Measurements from ENCODE around the gene PCDHGA3.
"Not testable (repeated sequence)": the region's sequence is repeated elsewhere in the genome, so short reads cannot be mapped to it uniquely, and the experiment has no call there.

The PCDHGA3 gene

DNA sequence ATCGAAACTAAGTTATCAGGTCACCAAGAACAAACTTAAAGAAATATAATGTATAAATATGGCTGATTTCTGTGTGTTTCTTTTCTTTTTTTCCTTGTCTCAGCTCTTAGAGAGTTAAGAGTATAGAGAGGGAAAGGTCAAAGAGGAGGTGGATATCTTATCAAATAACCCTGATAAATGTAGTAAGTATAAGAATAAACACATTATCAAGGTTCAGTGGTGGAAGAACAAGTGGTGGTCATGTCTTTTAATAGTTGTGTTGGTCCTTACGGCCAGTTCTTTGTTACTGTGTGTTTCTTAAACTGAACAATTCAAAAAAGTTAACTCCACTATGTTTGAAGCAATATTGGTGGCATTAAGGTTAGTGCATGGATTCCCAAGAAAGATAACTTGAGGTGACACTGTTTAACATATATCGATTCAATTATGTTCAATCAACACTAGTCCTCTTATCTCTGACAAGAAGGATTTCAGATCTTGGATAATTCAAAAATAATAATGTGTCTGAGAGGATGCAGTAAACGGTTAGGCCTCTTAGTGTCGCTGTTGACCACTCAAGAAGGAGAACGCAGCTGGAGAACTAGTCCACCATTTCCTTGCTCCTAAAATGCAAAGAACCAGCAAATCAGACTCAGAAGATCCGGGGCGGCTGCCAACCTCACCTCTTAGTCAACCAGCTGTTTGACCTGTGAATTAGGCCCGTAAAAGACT lies at the start of gene PCDHGA3:
Gene PCDHGA3, plus strand, starts transcription at position 588 of the 711 bp plus-strand sequence. CDS start 205 bp downstream, outside the sequence.
- DNase-seq: no peak

- no peak for DNase-seq
Measured at GRCh38 chr5:141298376-141298775, 45.3 kb upstream of the PCDHGA3 start.

DNA sequence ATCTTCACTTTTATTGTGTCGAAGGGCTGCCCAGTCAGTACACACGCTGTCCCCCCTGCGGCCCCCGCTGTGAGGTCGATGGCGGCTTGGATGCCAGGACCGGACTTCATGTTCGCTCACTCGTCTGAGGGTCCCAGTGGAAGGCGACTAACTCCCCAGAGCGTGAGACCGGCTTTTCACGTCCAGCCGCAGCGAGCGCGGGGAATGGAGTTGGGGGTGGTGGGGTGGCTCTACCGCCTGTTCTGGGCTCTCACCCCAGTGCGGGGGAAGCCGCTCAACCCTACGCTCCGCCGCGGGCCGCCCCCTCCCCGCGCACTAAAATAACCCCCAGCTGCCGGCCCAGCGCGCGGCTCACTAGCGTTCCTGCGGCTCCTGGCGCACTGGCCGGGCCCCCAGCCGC lies 39.9 kb upstream of the PCDHGA3 start, which contains the start of gene SLC25A2:
Gene SLC25A2, minus strand, starts transcription at position 294 of the 400 bp plus-strand sequence. Its CDS starts 184 bp downstream, at position 110.
- no peak for DNase-seq

DNA sequence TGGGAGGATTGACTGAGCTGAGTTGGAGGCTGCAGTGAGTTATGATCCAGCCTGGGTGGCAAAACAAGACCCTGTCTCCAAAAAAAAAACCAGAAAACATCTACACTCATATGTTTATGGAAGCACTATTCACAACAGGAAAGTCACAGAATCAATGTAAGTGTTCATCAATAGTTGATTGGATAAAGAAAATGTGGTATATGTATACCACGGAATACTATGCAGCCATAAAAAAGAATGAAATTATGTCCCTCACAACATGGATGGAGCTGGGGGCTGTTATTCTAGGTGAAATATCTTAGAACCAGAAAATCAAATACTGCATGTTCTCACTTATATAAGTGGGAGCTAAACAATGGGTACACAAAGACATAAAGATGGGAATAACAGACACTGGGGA lies 37.0 kb upstream of the PCDHGA3 start:
- no peak for DNase-seq

- no peak for DNase-seq
Measured at GRCh38 chr5:141313711-141314110, 29.9 kb upstream of the PCDHGA3 start.

DNA sequence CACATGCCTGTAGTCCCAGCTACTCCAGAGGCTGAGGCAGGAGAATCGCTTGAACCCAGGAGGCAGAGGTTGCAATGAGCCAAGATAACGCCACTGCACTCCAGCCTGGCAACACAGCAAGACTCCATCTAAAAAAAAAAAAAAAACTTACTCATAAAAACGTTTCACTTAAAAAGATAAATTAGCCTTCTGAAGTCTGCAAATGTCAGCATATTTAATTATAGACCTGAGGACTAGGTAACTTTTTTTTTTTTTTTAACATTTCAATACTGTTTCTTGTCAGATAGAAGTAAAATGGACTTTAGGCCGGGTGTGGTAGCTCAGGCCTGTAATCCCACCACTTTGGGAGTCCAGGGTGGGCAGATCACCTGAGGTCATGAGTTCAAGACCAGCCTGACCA lies 26.7 kb upstream of the PCDHGA3 start:
- not testable (repeated sequence) for DNase-seq

DNA sequence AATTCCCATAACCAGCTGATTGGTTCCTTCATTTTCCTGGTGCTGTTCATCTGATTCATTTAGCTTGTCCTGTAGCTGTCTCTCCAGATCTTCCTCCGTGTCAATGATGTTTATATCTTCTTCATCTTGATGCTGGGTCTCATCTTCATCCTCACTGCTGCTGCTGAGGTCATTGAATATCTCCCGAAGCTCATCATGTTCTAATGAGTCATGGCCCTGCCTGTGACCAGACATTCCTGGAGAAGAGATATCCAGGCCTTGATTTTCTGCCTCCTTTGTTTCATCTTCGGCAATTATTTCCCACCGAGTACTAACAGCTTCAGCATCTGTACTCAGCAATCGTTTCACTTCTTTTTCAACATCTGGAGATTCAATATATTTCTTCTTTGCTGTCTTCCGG lies 24.4 kb upstream of the PCDHGA3 start:
- no peak for DNase-seq

GRCh38 chr5:141319699-141320098 lies 23.9 kb upstream of the PCDHGA3 start:
- no peak for DNase-seq

DNA sequence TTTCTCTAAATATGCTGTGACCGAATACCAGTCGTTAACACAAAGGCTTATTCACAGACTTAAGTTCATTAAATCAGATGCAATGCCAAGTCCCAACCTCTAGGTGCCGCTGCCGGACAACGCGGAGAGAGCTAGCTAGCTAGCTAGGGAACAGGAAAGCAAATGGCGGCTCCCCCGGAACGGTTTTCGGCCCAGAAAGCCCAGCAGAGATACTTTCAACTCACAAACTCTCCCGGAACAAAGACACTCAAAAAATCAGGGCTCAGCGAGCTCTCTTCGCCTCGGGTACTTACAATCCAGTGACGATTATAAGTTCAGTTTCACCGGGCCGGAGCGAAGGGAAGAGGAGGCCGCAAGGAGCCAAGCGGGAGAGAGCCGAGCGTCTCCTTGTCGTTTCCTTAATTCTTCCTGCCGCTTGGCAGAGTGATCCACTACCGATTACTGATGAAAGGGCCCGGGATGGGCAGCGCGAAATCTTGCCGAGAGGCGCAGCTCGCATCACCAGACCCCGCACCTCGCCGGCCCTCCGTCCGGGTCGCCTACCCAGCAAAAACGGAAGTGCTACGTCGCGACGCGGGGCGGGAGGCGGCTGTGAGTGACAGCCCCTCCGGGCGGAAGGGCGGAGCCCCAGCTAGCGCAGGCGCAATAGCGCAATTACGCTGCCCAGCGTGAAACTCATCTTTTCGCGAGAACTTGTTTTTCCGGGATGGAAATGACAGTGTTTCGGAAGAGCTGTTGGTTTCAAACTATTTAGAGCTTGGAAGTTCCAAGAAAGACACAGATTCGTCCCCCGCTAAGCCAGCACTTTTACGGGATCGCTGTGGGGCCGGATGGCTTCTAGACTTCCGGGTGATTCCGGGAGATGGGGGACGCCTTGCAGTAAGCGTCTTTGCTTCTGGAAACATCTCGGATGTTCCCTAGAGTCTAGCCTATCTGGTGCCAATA lies 23.1 kb upstream of the PCDHGA3 start, which contains the start of gene TAF7:
Gene TAF7, minus strand, starts transcription at position 560 of the 945 bp plus-strand sequence. CDS start 740 bp downstream, outside the sequence.
- peak; percentile 95 for DNase-seq

DNA sequence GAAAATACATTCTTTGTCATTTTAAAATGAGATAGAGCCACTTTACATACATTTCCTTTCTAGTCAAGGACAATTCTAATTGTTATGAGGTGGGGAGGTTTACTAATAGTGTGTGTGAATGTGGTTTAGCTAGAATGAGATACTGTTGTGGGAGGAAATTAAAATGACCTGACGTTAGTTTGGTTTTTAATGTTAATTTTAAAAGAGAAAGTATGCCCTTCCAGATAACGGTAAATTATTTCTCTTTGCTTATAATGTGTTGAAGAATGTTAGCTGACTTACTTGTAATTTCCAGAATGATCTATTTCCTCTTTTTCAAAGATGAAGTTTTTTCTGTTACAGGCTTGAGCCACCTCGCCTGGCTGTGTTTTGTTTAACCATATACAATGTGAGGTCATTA lies 21.4 kb upstream of the PCDHGA3 start:
- no peak for DNase-seq

GRCh38 chr5:141326088-141326854 lies 17.4 kb upstream of the PCDHGA3 start:
- peak; percentile 76 for DNase-seq

DNA sequence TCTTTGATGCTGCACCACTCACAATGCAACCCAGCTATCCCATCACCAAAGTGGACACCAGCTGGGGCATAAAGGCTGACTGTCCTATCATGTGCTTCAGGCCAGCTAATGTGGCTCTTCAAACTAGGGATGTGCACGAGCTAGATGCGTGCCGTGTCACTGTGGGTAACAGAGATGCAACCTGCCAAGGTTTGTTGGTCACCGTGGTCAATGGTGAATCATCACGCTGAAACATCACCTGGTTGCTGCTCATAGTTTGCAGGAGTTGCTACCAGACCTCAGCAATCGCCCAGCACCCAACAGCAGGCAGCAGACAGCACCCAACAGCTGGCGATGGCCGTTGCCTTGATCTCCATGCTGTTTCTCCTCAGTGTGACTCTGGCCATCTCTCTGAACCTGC lies 15.4 kb upstream of the PCDHGA3 start:
- DNase-seq: no peak

- DNase-seq: peak; percentile 36
Measured at GRCh38 chr5:141330299-141331080, 13.1 kb upstream of the PCDHGA3 start, which contains the start of gene PCDHGA1. Gene PCDHGA1 (plus strand): TSS chr5:141330514.

DNA sequence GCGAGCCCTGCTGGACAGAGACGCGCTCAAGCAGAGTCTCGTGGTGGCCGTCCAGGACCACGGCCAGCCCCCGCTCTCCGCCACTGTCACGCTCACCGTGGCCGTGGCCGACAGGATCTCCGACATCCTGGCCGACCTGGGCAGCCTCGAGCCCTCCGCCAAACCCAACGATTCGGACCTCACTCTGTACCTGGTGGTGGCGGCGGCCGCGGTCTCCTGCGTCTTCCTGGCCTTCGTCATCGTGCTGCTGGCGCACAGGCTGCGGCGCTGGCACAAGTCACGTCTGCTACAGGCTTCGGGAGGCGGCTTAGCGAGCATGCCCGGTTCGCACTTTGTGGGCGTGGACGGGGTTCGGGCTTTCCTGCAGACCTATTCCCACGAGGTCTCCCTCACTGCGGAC lies 11.1 kb upstream of the PCDHGA3 start:
- DNase-seq: not testable (repeated sequence)

DNA sequence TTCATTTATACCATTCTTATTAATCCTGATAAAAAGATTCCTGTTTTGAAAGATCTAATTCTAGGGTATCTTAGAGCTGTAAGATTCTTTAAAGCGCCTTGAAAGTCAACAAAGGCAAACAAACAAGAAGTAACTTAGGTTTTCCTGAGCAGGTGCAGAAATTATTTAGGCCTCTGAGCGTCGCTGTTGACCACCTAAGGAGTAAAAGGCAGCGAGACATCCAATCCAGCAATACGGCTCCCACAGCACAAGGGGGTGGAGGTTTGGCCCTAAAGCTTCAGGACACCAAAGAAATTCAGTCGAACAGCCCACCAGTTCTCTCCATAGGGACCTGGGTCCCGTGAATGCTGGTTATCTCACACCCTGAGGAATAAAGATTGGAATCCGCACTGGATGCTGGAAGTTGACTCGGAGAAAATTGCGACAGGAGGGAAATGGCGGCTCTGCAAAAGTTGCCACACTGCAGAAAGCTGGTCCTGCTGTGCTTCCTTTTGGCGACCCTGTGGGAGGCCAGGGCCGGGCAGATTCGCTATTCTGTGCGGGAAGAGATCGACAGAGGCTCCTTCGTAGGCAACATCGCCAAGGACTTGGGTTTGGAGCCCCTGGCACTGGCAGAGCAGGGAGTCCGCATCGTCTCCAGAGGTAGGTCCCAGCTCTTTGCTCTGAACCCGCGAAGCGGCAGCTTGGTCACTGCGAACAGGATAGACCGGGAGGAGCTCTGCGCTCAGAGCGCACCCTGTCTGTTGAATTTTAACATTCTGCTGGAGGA lies 4.9 kb upstream of the PCDHGA3 start, which contains the start of gene PCDHGA2:
Gene PCDHGA2, plus strand, starts transcription at position 223 of the 769 bp plus-strand sequence.
- DNase-seq: no peak

DNA sequence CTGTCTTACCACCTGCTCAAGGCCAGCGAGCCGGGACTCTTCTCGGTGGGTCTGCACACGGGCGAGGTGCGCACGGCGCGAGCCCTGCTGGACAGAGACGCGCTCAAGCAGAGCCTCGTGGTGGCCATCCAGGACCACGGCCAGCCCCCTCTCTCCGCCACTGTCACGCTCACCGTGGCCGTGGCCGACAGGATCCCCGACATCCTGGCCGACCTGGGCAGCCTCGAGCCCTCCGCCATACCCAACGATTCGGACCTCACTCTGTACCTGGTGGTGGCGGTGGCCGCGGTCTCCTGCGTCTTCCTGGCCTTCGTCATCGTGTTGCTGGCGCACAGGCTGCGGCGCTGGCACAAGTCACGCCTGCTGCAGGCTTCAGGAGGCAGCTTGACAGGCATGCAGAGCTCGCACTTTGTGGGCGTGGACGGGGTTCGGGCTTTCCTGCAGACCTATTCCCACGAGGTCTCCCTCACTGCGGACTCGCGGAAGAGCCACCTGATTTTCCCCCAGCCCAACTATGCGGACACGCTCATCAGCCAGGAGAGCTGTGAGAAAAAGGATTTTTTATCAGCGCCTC lies 2.8 kb upstream of the PCDHGA3 start:
- DNase-seq: not testable (repeated sequence)

GRCh38 chr5:141342773-141343172 lies 856 bp upstream of the PCDHGA3 start:
- DNase-seq: no peak

DNA sequence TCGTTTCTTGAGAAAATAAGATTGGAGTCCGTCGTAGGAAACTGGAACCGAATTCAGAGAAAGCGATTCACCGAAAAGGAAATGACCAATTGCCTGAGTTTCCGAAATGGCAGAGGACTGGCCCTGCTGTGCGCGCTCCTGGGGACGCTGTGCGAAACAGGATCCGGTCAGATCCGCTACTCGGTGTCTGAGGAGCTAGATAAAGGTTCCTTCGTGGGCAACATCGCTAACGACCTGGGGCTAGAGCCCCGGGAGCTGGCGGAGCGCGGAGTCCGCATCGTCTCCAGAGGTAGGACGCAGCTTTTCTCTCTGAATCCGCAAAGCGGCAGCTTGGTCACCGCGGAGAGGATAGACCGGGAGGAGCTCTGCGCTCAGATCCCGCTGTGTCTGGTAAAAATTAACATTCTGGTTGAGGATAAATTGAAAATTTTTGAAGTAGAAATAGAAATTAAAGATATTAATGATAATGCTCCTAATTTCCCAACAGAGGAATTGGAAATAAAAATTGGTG lies 379 bp downstream of the PCDHGA3 start:
- no peak for DNase-seq

DNA sequence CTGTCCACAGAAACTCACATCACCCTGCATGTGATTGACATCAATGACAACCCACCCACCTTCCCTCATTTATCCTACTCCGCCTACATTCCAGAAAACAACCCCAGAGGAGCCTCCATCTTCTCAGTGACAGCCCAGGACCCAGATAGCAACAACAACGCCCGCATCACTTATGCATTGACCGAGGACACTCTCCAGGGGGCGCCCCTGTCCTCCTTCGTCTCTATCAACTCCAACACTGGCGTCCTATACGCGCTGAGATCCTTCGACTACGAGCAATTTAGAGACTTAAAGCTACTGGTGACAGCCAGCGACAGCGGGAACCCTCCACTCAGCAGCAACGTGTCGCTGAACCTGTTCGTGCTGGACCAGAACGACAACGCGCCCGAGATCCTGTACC lies 1.7 kb downstream of the PCDHGA3 start:
- DNase-seq: no peak

DNA sequence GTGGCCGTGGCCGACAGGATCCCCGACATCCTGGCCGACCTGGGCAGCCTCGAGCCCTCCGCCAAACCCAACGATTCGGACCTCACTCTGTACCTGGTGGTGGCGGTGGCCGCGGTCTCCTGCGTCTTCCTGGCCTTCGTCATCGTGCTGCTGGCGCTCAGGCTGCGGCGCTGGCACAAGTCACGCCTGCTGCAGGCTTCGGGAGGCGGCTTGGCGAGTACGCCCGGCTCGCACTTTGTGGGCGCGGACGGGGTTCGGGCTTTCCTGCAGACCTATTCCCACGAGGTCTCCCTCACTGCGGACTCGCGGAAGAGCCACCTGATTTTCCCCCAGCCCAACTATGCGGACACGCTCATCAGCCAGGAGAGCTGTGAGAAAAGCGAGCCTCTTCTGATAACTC lies 2.4 kb downstream of the PCDHGA3 start:
- DNase-seq: not testable (repeated sequence)
